MCF 10A (cell line): ENCODE measurements around the gene TMEM198. TPM values are rescaled to one million over a fixed set of nuclear protein-coding genes. Genes with fewer than 3 reads are reported as not detected.

Experiments used
- BruUV-seq: library from RNA; stranded (reverse); fragments of 400-500 nt; replicated peaks from 2 replicates; lab custom pipeline; 2021; lab: Mats Ljungman, UMichigan
- CTCF ChIA-PET: fragments of 300-600 bp; sonication (Branson Sonifier 250); formaldehyde crosslinking; extraction: SDS; loops from one replicate; lab custom pipeline; 2021; ENCODE audit warnings: antibody characterized with exemption, inconsistent platforms; lab: Yijun Ruan, JAX
- POLR2A ChIA-PET: fragments of 300-600, 350-650 bp; sonication (Branson Sonifier 250); formaldehyde crosslinking; extraction: SDS; loops from one replicate; lab custom pipeline; 2020; ENCODE audit warnings: antibody characterized with exemption, inconsistent platforms; lab: Yijun Ruan, JAX
- DNase-seq: peaks from one replicate; pipeline ENCODE4 v3.0.0-alpha.2; 2018; ENCODE audit not compliant: unreplicated experiment
- H3K27ac Mint-ChIP-seq: one replicate; pipeline ENCODE4 v1.8.0; 2022; ENCODE audit warnings: mild to moderate bottlenecking, low read depth, mixed read lengths; ENCODE audit not compliant: unreplicated experiment
- H3K27me3 Mint-ChIP-seq: one replicate; pipeline ENCODE4 v1.8.0; 2022; ENCODE audit warnings: mixed read lengths; ENCODE audit not compliant: insufficient read depth, unreplicated experiment
- H3K36me3 Mint-ChIP-seq: one replicate; pipeline ENCODE4 v1.8.0; 2022; ENCODE audit warnings: mild to moderate bottlenecking, moderate library complexity, mixed read lengths; ENCODE audit not compliant: insufficient read depth, unreplicated experiment
- H3K4me1 Mint-ChIP-seq: one replicate; pipeline ENCODE4 v1.8.0; 2022; ENCODE audit warnings: mixed read lengths; ENCODE audit not compliant: insufficient read depth, unreplicated experiment
- H3K4me3 Mint-ChIP-seq: one replicate; pipeline ENCODE4 v1.8.0; 2022; ENCODE audit warnings: mild to moderate bottlenecking, moderate library complexity, mixed read lengths; ENCODE audit not compliant: unreplicated experiment
- H3K9me3 Mint-ChIP-seq: one replicate; pipeline ENCODE4 v1.8.0; 2022; ENCODE audit warnings: mixed read lengths; ENCODE audit not compliant: unreplicated experiment
- CTCF ChIP-seq: fragments of 200-600 bp; IDR thresholded peaks from one replicate; pipeline ENCODE4 v1.8.0; 2022; ENCODE audit warnings: antibody characterized with exemption, mild to moderate bottlenecking; ENCODE audit not compliant: unreplicated experiment
- intact Hi-C: fragments of 100-400 bp; cut with micrococcal nuclease; formaldehyde crosslinking; loops from 2 replicates; pipeline ENCODE4 v1.14.1; 2022
- total RNA-seq: library from RNA; stranded (reverse); gene quantifications from 2 replicates; pipeline ENCODE4 v1.2.3, GENCODE V29; 2022

Gene TMEM198
- total RNA-seq, 1 experiment from 2014 or later: 6.3 TPM

GRCh38 chr2:219496247-219496824 lies 47.5 kb upstream of the TMEM198 start:
- Mint-ChIP-seq H3K4me3 (no peak overlapping the region), H3K27ac (no peak overlapping the region), H3K9me3 (no peaks in the 10 kb centered on the region), H3K27me3 (no peaks in the 10 kb centered on the region), H3K36me3 (peaks cover 4% of the 10 kb centered on the region), H3K4me1 (peaks cover 22% of the 10 kb centered on the region)
- BruUV-seq: no TSS peak
- intact Hi-C loops: no loop called here
- DNase-seq: no peak
- CTCF ChIA-PET: interaction anchor here (0.6 to 3.7 kb wide), 15 partner anchors 8 to 847 kb away, joined by 3 to 22 read pairs (median 4); no protein-coding TSS in a partner anchor
- no peak for TF ChIP-seq CTCF
- POLR2A ChIA-PET: interaction anchor here (0.7 to 1.6 kb wide), 4 partner anchors 14 to 33 kb away, joined by 3 to 4 read pairs (median 3); no protein-coding TSS in a partner anchor

- H3K27ac Mint-ChIP-seq: no peak overlapping the region
- H3K4me3 Mint-ChIP-seq: peak overlapping the region; percentile 92
- no peaks in the 10 kb centered on the region for H3K9me3 Mint-ChIP-seq
- peaks cover 9% of the 10 kb centered on the region for H3K36me3 Mint-ChIP-seq
- no peak for DNase-seq
- BruUV-seq: no TSS peak
- no peaks in the 10 kb centered on the region for H3K27me3 Mint-ChIP-seq
- ChIA-PET CTCF (interaction anchor here (0.6 to 3.7 kb wide), 10 partner anchors 9 to 107 kb away, joined by 3 to 13 read pairs (median 6); no protein-coding TSS in a partner anchor), POLR2A (interaction anchor here (0.6 to 2.7 kb wide), 6 partner anchors 14 to 192 kb away, joined by 3 to 17 read pairs (median 10); partner anchors contain the start of gene STK11IP)
- no peak for TF ChIP-seq CTCF
- intact Hi-C loops: no loop called here
- peaks cover 24% of the 10 kb centered on the region for H3K4me1 Mint-ChIP-seq
These were observed 46.9 kb upstream of the TMEM198 start for GRCh38 chr2:219496825-219497494.

- TF ChIP-seq CTCF: no peak
- ChIA-PET POLR2A (interaction anchor here (0.6 to 2.7 kb wide), 16 partner anchors 8 to 191 kb away, joined by 3 to 17 read pairs (median 5); partner anchors contain the start of gene STK11IP), CTCF (interaction anchor here (0.7 to 2.7 kb wide), 7 partner anchors 9 to 107 kb away, joined by 3 to 13 read pairs (median 4); no protein-coding TSS in a partner anchor)
- peak overlapping the region; percentile 92 for H3K4me3 Mint-ChIP-seq
- peaks cover 24% of the 10 kb centered on the region for H3K4me1 Mint-ChIP-seq
- no peaks in the 10 kb centered on the region for H3K9me3 Mint-ChIP-seq
- H3K36me3 Mint-ChIP-seq: peaks cover 11% of the 10 kb centered on the region
- H3K27ac Mint-ChIP-seq: peak overlapping the region; percentile 93
- intact Hi-C loops: loop anchor here (1.0 to 2.0 kb wide), 3 partner anchors 33 to 67 kb away; no protein-coding TSS in a partner anchor
- no TSS peak for BruUV-seq
- peak; percentile 75 for DNase-seq
- H3K27me3 Mint-ChIP-seq: no peaks in the 10 kb centered on the region
These were observed 46.1 kb upstream of the TMEM198 start for GRCh38 chr2:219497495-219498279.
